Hepatocyte (in vitro differentiated cells): Measurements from ENCODE around the gene NDUFB7. TPM values are rescaled to one million over a fixed set of nuclear protein-coding genes. Genes with fewer than 3 reads are reported as not detected.
"Not testable (repeated sequence)": the region's sequence is repeated elsewhere in the genome, so short reads cannot be mapped to it uniquely, and the experiment has no call there.

Source experiments
- DNase-seq: peaks from one replicate; pipeline ENCODE4 v3.0.0-alpha.2; 2016; ENCODE audit warnings: low spot score
- H2AFZ ChIP-seq: fragments of 200-600 bp; sonication (generic); 2 replicates; pipeline ENCODE4 v1.6.0; 2016; ENCODE audit warnings: antibody characterized with exemption, mild to moderate bottlenecking
- H3K27ac ChIP-seq: fragments of 200-600 bp; sonication (generic); 2 replicates; pipeline ENCODE4 v1.5.1; 2016; ENCODE audit warnings: mild to moderate bottlenecking
- H3K27me3 ChIP-seq: fragments of 200-600 bp; sonication (generic); 2 replicates; pipeline ENCODE4 v1.6.1; 2016
- H3K36me3 ChIP-seq: fragments of 200-600 bp; sonication (generic); replicated peaks from 2 replicates; pipeline ENCODE4 v1.5.1; 2016; ENCODE audit warnings: low read depth; ENCODE audit not compliant: insufficient read depth
- H3K4me1 ChIP-seq: fragments of 200-600 bp; sonication (generic); 2 replicates; pipeline ENCODE4 v1.5.1; 2016; ENCODE audit warnings: mild to moderate bottlenecking, moderate library complexity; ENCODE audit not compliant: insufficient read depth
- H3K4me2 ChIP-seq: fragments of 200-600 bp; sonication (generic); 2 replicates; pipeline ENCODE4 v1.6.0; 2016
- H3K4me3 ChIP-seq: fragments of 200-600 bp; sonication (generic); 2 replicates; pipeline ENCODE4 v1.5.1; 2016; ENCODE audit warnings: mild to moderate bottlenecking
- H3K79me2 ChIP-seq: fragments of 200-600 bp; sonication (generic); 2 replicates; pipeline ENCODE4 v1.6.0; 2017; ENCODE audit warnings: mild to moderate bottlenecking
- H3K9me2 ChIP-seq: fragments of 200-600 bp; sonication (generic); replicated peaks from 2 replicates; pipeline ENCODE4 v1.6.0; 2017; ENCODE audit warnings: mild to moderate bottlenecking; ENCODE audit not compliant: insufficient read depth
- H3K9me3 ChIP-seq: fragments of 200-600 bp; sonication (generic); 2 replicates; pipeline ENCODE4 v1.5.1; 2016; ENCODE audit warnings: low read depth, mild to moderate bottlenecking
- H4K20me1 ChIP-seq: fragments of 200-600 bp; sonication (generic); 2 replicates; pipeline ENCODE4 v1.6.0; 2016; ENCODE audit warnings: mild to moderate bottlenecking; ENCODE audit not compliant: insufficient read depth, poor library complexity, severe bottlenecking
- CTCF ChIP-seq: fragments of 200-600 bp; sonication (generic); IDR thresholded peaks from 2 replicates; pipeline ENCODE4 v1.5.1; 2016; ENCODE audit warnings: antibody characterized with exemption, mild to moderate bottlenecking; ENCODE audit not compliant: poor library complexity
- EZH2 ChIP-seq: fragments of 200-600 bp; sonication (generic); IDR thresholded peaks from 2 replicates; pipeline ENCODE4 v1.6.1; 2016; ENCODE audit warnings: antibody characterized with exemption, mild to moderate bottlenecking, borderline replicate concordance
- EZH2phosphoT487 ChIP-seq: fragments of 200-600 bp; sonication (generic); IDR thresholded peaks from one replicate; pipeline ENCODE4 v1.6.1; 2018; ENCODE audit warnings: antibody characterized with exemption, mild to moderate bottlenecking, low read depth, moderate library complexity; ENCODE audit not compliant: unreplicated experiment, severe bottlenecking
- WGBS: methylation state at CpG from one replicate; pipeline ENCODE4 v1.1.6; 2016; ENCODE audit warnings: low lambda C conversion rate; ENCODE audit errors: missing lambda C conversion rate; 5-methylcytosine and 5-hydroxymethylcytosine counted together
- polyA plus RNA-seq: library from polyadenylated mRNA; unstranded; fragments of >200 nt; fragmentation: Nextera tagmentation; extraction: Ambion mirVana; gene quantifications from 2 replicates; pipeline ENCODE4 v1.2.1, GENCODE V29; 2016
- total RNA-seq: library from RNA; depleted of rRNA; stranded (reverse); fragments of >200 nt; gene quantifications from 2 replicates; pipeline ENCODE4 v1.2.3, GENCODE V29; 2014

The NDUFB7 gene
- total and polyA plus RNA-seq, 2 experiments from 2014 or later: 201 to 354 TPM

- DNase-seq: peak; percentile 6
- Histone ChIP-seq H3K27me3 (no peaks in the 10 kb centered on the region), H3K4me2 (no peak overlapping the region), H3K4me1 (peaks cover 39% of the 10 kb centered on the region), H3K9me2 (no peaks in the 10 kb centered on the region), H3K79me2 (peaks cover 80% of the 10 kb centered on the region), H3K9me3 (no peaks in the 10 kb centered on the region), H3K4me3 (no peak overlapping the region), H3K27ac (peak overlapping the region; percentile 10), H3K36me3 (no peaks in the 10 kb centered on the region), H4K20me1 (no peaks in the 10 kb centered on the region), H2AFZ (no peak overlapping the region)
- no peak for TF ChIP-seq EZH2
- no peak for TF ChIP-seq CTCF
- TF ChIP-seq EZH2phosphoT487: no peak
- WGBS: 96% methylated on average over 34 of the region's 35 CpGs
These were observed 18.6 kb downstream of the NDUFB7 start for GRCh38 chr19:14553042-14553938.

- Histone ChIP-seq H3K4me1 (peaks cover 39% of the 10 kb centered on the region), H3K4me2 (peak overlapping the region; percentile 44), H3K79me2 (peaks cover 82% of the 10 kb centered on the region), H3K27ac (peak overlapping the region; percentile 64)
- H2AFZ ChIP-seq, H3K27me3 ChIP-seq, H3K36me3 ChIP-seq, H3K9me3 ChIP-seq, H3K9me2 ChIP-seq, H4K20me1 ChIP-seq, DNase-seq, H3K4me3 ChIP-seq: not testable (repeated sequence)
- WGBS: 86% methylated on average over 7 of the region's 8 CpGs
These were observed 19.9 kb downstream of the NDUFB7 start for GRCh38 chr19:14552006-14552360.

GRCh38 chr19:14551134-14552005, 20.5 kb downstream of the NDUFB7 start:
- Histone ChIP-seq H3K4me1 (peaks cover 37% of the 10 kb centered on the region), H3K4me2 (peak overlapping the region; percentile 44), H3K79me2 (peaks cover 82% of the 10 kb centered on the region), H3K27ac (peak overlapping the region; percentile 64)
- not testable (repeated sequence) for H3K36me3 ChIP-seq, H2AFZ ChIP-seq, H3K9me2 ChIP-seq, H4K20me1 ChIP-seq, H3K4me3 ChIP-seq, H3K27me3 ChIP-seq, H3K9me3 ChIP-seq
- peak; percentile 46 for TF ChIP-seq CTCF
- 55% methylated on average over 12 of the region's 12 CpGs for WGBS
- peak; percentile 92 for DNase-seq

GRCh38 chr19:14550201-14550754, 21.6 kb downstream of the NDUFB7 start:
- Histone ChIP-seq H3K9me2 (no peaks in the 10 kb centered on the region), H3K79me2 (peaks cover 82% of the 10 kb centered on the region), H3K27me3 (no peaks in the 10 kb centered on the region), H3K4me2 (no peak overlapping the region), H3K4me1 (peaks cover 35% of the 10 kb centered on the region), H3K4me3 (no peak overlapping the region), H3K27ac (peak overlapping the region; percentile 64), H2AFZ (no peak overlapping the region), H3K9me3 (no peaks in the 10 kb centered on the region), H3K36me3 (no peaks in the 10 kb centered on the region), H4K20me1 (no peaks in the 10 kb centered on the region)
- DNase-seq: peak; percentile 46
- 86% methylated on average over 15 of the region's 15 CpGs for WGBS
- TF ChIP-seq EZH2: no peak
- no peak for TF ChIP-seq CTCF
- no peak for TF ChIP-seq EZH2phosphoT487
